IPS DF 4.7 (cell line): Measurements from ENCODE around the gene FBXO7.

Source experiments
- DNase-seq: peaks from one replicate; pipeline ENCODE4 v3.0.0-alpha.2; 2013; ENCODE audit warnings: low spot score; ENCODE audit errors: extremely low read depth

FBXO7 gene

DNA sequence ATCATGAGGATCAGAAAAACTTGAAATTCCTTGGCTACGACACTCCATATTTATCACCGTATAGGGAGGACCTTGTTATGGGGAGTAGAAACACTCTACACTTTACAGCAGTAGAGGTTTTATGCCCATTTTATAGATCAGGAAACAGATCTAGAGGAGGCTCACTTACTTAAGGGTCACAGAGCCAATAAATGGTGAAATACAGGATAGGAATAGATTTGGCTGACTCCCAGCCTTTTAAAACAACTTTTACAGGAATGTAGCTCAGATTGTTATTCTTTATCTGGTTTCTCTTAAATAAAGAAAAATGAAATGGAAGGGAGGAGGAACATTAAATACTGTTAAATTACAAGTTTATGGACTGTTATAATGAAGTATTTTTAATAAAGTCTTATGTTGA lies 14.8 kb downstream of the FBXO7 start:
- no peak for DNase-seq

DNA sequence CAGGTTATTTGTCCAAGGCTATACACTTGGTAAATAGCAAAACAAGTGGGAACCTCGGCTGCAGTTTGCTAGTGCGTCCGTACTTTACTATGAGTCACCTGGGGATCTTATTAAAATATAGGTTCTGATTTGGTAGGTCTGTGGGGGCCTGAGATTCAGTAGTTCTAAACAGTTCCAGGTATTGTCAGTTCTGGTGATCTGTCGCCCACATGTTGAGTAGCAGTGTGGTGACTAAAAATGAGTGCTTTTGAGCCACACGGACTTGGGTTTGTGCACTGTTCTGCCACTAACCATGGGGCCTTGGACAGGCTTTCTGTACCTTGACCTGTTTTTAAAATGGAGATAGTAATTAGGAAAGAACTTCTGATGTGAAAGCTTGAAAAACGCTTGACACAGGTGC lies 15.7 kb downstream of the FBXO7 start:
- no peak for DNase-seq

DNA sequence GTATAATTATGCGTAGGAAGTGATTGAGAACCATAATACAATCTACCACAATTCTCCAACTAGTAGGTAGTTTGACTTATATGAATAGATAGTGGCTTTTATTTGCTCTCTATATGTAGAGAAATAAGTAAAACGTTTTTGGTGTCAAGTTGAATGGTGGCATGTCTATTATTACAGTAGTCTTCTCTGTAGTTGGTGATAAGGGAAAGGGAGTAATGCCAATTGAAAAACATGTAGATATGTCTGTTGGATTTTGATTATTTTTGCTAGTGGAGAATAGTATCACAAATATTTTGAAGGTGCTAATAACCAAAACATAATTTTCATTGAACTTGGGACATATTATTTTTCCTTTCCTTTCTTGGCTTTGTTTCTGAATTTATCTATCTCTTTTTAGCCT lies 17.5 kb downstream of the FBXO7 start:
- no peak for DNase-seq

DNA sequence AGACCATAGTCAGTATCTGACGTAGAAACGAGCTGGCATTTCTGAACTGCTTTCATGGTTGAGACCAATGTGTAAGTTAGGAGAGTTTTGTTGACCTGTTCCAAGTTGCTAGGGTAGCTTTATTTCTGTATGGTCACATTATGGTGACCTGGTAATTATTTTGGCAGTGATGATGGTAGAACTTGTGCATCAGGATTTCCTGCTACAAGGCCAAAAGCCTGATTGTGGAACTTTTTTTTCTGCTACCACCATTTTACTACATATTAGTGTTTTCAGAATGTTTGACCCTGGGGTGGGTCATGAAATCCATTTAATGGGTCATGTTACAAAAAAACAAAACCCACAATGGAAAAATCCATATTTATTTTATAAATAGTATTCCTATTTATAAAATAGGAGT lies 18.9 kb downstream of the FBXO7 start:
- no peak for DNase-seq

DNA sequence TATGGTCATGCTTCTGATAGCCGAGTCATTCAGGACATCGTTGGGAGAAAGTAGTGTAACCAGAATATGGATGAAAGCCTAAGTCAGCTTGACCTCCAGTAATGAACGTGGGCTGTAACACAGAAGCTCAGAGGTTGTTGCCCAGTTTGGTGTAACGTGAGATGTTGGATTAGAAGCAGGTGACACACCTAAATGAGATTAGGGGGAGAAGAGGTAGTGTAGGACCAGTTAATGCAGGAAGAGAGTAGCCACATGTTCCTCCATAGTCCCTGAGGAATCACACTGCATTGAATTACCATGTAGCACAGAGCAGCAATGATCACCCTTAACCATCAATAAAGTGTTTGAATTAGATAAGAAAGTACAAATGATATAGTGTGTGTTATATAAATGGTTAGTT lies 20.4 kb downstream of the FBXO7 start:
- no peak for DNase-seq

DNA sequence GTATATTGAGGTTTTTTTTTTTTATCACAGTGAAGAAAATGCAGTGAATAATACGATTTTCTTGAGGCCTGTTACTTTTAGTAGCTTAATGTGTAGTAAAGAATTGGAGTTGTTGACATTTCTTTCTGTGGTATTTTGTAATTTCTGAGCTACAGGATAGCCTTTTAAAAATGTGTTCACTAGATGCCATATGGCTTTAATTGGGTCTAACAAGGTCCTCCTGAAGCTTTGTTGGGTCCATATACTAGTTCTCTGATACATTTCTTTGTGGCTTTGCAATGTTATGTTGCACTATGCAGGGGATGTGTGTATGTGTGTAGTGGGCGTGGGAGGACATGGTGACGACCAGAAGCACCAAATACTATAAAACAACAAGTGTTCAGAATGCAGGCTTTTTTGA lies 25.1 kb downstream of the FBXO7 start:
- no peak for DNase-seq

DNA sequence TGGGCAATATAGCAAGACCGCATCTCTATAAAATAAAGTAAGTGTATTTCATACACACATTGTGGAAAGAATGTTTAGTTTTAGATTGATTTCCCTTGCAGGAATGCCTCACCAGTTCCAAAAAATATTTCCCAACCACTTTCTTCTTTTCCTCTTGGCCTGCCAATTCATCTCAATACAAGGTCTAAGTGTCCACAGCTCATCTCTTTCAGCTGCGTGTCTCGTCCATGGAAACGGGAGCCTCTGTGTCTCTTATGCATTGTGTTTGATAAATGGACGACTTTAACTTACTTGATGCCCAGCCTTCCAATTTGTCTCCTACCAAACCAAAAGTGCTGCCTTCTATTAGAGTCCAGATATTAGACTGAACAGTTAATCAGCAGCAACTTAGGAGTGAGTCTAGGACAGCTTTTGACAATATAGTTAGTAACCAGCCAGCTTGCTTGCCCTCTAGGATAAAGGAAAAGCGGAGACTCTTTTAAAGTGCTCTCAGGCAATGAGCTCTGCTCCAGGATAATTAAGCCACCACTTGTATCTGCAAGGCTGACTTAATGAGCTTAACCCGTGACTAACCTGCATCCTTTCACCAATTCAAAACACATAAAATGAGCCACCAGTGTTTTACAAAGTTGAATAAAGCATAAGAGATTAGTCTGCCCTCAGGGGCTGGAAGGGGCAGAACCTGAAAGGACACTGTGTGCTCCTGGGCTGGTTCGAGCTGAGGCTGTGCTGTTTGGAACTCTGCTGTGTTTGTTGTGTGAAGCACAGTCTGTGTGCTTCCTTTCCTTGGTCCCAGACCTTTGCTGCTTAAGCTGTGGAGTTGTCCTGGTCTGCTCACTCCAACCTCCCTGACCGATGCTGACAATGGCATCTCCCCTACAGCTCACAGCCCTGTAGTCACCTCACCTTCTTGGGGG lies 27.5 kb downstream of the FBXO7 start:
- no peak for DNase-seq

DNA sequence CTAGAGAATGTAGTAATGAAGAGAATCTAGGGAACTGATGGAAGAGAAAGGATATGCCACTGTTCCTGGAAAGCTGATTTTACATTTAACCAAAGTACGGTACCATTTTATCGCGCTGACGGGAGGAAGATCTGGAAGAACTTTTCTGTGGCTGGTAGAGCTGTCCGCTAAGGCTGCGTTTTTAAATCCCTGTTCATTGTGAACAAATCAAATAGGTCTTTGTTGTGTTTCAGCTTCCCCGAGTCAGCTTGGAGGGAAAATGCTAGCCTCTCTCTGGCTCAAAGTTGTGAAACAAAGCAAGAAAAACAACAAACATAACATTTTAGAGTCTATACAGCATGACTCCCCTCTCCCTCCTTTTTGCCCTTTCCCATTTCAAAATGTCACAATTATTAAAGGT lies 34.4 kb downstream of the FBXO7 start:
- DNase-seq = no peak

DNA sequence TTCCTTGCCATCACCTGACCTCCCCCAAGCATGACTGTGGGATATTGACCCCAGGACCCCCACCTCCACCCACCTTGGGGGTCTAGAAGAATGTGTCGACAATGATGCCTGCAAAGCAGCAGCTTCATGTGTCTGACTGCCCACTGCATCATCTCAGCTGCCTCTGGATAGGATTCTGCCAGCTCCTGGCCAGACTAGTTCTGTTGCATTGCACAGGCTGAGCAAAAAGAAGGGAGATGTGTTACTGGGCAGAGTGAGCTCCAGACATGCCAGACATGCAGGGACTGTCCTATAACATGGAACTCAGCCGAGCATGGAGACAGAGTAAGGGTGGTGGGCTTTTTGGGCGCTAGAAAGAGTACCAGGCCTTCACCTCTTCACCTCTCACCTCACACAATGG lies 36.7 kb downstream of the FBXO7 start:
- no peak for DNase-seq

DNA sequence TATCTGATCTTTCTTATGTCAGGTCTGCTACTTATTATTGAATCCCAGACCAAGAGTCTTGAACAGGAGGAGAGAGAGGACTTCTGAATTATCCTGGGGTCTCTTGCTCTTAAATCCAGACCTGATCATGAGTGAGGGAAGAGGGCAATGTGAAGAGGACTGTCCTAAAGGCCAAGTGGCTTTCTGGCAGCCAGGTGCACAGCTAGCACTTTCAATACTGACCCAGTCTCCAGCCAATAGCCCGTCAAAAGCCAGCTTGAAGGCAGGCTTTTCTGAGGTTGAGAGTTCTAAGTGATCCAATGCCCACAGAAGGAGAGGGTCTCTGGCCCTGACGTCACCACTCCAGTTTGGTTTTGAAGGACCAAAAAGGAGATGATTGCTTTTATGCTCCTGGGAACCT lies 37.2 kb downstream of the FBXO7 start:
- no peak for DNase-seq

DNA sequence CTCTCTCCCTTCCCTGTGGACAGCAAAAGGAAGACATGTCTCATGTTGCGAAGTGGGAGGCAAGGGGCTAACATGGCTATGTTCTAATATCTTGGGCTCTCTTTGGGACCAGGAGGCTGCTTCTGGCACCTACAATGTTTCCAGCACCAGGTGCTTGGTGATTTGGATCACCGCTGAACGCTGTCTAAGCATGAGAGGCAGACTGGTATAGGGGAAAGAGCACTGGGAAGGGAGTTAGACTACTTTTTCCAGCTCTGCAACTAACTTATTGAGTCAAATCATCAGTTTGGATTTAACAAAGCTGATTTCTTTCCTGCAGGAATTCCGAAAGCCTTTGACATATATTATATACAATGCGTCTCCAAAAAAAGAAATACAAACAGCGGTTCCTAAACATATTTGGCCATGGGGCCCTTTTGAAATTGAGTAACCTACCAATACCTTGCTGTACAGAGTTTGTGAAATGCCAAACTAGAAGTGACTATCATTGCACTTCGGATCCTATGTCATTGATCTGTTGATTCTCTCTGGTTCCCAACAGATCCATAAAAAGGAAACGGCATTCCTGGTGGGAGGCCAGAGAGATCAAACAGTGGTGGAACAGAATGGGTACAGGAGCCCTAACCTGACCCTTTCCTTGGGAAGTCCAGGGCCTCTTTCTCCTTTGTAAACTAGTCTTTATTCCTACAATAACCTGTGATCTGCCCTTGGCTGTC lies 37.8 kb downstream of the FBXO7 start:
- no peak for DNase-seq

DNA sequence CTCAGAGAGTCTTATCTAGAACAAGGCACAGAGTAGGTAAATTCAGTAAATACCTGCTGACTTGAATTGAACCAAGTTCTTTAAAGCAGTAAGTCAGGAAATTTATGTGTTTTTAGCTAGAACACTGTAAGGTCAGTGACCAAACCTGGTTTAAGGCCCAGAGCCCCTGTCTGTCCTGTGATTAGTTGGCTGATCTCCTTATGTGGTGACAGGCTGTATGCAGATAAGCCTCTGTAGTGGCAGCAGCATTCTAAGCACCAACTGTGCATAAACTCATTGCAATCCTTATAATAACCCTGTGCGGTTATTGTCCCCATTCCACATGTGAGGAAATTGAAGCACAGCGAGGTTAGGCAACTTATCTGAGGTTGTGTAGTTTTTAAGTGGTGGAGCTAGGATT lies 40.5 kb downstream of the FBXO7 start:
- DNase-seq = no peak

DNA sequence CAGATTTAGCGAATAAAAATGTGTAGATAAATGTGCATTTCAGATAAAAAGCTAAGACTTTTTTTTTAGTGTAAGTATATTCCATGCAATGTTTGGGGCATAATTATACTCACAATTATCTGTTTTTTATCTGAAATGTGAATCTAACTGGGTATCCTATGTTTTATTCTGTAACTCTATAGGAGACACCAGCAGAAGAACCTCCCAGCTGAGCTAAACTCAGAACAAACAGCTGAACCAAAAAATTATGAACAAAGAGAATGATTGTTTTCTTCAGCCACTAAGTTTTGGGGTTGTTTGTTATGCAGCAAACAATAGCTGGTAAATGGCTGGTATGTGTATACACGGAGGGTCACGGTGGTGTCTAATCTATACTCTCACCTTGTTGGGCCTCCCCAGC lies 42.9 kb downstream of the FBXO7 start:
- no peak for DNase-seq

DNA sequence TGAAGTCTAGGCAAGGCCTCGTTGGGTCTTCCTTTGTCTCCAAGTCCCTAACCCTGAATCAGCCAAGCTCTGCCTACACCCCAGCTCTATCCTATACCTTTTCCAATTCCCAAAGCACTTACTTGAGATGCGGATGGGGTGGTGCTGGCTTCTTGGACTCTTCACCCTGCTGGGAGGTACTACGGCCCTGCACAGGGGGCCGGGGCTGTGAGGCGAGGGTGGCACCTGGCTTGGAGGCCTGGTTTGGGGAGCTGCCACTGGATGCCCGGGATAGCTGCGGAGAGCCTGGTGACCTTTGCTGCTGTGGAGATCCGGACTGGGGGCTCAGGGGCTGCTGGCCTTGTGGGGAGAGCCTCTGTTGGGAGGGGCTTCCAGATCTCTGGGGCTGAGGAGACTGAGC lies 43.3 kb downstream of the FBXO7 start:
- DNase-seq = no peak

DNA sequence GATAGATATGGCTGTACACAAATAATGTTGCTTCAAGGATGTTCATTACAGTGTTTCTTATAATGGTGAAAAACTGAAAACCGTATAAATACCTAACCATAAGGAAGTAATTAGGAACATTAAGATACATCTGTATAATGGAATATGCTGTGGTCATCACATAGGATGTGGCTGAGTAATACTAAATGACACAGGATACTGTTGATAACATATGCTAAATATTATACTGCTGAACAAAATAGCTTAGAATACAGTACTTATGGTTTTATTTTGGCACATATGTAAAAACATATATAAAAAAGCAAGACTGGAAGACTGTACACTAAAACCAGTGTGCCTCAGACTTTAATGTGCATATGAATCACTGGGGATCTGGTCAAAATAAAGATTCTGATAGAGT lies 43.8 kb downstream of the FBXO7 start:
- no peak for DNase-seq

DNA sequence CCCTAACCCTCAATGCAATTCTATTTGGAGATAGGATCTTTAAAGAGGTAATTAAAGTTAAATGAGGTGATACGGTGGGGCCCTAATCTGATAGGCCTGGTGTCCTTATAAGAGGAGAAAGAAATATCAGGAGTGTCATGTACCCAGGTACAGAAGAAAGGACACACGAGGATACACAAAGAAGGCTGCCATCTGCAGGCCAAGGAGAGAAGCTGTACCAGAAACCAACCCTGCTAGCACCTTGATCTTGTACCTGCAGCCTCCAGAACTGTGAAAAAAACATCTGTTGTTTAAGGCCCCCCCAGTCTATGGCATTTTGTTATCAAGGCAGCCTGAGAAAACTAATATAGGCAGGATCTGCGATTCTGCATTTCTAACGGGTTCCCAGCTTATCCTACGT lies 44.2 kb downstream of the FBXO7 start:
- no peak for DNase-seq

DNA sequence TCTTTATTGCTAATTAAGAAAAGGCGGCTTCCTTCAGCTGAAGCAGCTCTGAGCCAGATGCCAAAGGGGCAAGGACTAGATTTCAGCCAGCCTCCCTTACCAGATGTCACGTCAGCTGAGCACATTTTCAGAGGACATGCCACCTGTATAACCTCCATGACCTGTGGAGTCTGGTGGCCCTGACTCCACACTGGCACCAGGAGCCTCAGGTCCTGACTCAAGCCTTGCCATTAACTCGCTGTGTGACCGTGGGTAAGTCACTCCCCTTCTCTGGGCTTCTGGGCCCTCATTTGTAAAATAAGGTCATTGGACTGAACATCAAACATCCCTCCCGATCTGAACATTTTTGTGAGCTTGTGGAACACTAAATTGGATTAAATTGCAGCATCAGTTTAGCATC lies 46.0 kb downstream of the FBXO7 start:
- no peak for DNase-seq

DNA sequence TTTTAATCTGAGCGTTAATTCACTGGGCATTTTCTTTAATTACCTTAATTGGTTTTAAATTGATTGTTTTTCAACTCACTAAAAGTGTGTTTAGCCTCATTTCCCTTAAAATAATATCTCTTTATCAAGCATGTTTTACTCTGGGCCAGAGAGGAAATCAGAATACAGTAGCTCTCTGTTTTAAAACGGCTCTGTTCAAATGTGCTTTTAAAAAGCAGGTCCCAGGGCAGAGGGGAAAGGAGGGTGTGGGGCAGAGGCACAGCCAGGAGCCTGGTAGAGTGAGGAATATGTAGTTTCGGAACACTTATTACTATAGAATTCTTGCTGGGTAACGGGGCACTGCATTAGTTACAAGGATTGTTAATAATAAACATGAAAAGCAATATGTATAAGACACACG lies 47.6 kb downstream of the FBXO7 start:
- no peak for DNase-seq

DNA sequence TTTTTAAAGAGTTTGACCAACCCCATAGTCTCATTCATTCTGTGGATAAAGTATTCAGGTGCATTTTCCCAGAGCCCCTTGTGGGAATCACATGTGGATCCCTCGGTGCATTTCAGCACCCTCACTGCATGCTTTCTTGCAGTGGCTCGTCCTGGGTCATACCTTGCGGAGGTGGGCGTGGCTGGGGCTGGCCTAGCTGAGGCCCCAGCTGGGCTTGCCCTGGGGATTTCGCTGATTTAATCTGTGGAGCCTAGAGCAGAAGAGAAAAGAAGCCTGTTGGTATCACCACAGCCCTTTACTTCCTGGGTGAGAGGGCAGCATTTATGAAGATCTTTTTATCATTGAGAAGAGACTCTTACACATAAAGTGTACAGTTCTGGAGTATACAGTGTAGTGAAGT lies 53.1 kb downstream of the FBXO7 start:
- DNase-seq = no peak

DNA sequence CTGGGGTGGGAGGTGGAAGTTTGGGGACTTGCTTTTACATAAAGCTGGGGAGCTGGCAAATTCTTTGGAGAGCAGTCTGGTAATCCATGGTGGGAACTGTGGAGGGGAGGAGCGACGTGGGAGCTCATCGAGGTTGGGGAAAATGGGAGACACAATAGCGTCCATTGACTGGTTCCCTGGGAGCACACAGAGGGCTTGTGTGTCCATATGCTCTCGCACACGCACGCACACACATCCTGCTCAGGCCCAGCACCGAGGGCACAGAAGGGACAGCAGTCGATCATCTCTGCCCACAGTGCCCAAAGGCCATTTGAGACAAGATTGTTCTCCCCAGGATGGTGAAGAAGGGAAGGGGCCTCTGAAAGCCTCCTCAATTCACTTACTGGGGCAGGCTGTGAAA lies 53.7 kb downstream of the FBXO7 start:
- no peak for DNase-seq

DNA sequence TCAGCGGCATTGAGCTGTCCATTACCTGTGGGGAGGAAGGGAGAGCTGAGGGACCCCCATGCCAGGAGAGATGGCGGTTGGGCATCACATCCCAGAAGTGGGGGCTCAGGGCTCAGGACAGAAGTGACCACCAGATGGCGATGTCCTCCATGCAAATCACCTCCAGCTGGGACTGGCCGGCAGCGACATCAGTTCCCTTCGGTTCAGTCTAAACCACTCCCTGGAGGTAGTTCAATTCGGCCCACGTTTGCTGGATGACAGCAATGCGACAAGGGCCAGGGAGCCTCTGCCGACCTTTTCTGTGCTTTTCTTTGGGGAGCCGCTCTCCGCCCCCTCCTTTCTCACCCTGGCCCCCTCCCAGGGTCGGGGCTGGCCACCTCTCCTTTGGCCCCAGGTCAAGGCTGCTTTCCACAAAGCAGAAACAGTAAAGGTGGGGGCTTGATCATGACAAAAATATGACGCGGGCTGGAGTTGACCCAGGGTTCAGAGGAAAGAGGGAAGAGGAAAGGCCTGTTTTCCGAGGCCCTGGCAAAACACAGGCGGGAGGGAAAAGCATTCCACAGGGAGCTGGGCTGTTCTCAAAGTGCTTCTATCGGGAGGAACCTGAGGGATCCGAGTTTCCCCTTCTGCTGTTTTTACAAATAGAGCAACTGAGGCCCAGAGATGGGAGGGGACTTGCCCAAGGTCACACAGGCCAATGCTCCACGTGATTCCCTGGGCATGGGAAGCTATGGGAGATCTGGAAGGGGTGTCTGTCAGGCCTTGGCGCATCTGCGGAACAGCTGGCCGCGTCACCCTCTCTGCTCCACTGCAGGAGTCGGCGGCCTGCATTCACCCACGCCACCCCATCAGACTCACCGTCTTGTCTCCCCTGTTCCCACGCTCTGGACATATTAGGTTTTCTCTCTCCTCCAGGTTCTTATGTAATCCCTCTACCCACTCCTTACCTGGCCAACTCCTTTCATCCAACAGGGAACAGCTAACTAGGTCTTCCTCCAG lies 54.7 kb downstream of the FBXO7 start:
- DNase-seq = peak; percentile 80

DNA sequence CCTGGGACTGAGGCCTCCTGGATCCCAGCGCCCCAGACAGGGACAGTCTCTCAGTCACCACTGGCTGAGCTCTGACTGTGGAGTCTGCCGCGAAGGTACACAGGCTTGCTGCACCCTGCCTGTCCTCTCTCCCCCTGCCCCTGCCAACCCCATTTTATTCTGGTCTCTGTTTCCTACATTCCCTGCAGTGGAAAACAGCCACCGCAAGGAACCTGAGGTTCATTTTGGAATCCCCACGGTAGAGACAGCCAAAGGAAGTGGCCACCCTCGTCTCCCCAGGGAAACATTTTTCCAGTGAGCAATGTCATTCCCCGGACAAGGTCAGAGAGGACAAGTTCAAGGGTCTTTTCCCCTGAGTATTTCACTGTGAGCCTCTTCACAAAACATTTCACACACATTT lies 56.6 kb downstream of the FBXO7 start:
- no peak for DNase-seq
